Left lung (tissue), 10 donors: ENCODE measurements around the gene CFAP43. TPM values are rescaled to one million over a fixed set of nuclear protein-coding genes. Genes with fewer than 3 reads are reported as not detected.

Experiments used
- ATAC-seq: fragments of 200-7000 bp; cut with Tn5 transposase; one replicate; pipeline ENCODE4 v1.9.1; 2020; ENCODE audit warnings: moderate library complexity
- DNase-seq, 4 donors: peaks; one replicate each; pipeline ENCODE4 v3.0.0-alpha.2; 2013 to 2020
- H3K27ac ChIP-seq, 2 donors: fragments of 200-600 bp; sonication (generic) in 1 of 2; one replicate each; pipeline versions ENCODE4 v1.5.0 to v1.8.0; 2020 to 2021
- H3K27me3 ChIP-seq, 2 donors: fragments of 200-600 bp; sonication (generic) in 1 of 2; one replicate each; pipeline versions ENCODE4 v1.5.0 to v1.8.0; 2020 to 2021
- H3K36me3 ChIP-seq, 2 donors: fragments of 200-600 bp; sonication (generic) in 1 of 2; one replicate each; pipeline versions ENCODE4 v1.5.0 to v1.8.0; 2020 to 2021
- H3K4me1 ChIP-seq, 2 donors: fragments of 200-600 bp; one replicate each; pipeline ENCODE4 v1.8.0; 2021
- H3K4me3 ChIP-seq, 2 donors: fragments of 200-600 bp; sonication (generic) in 1 of 2; one replicate each; pipeline versions ENCODE4 v1.5.0 to v1.8.0; 2020 to 2021; ENCODE audit warnings: mild to moderate bottlenecking in 1 of 2
- H3K9me3 ChIP-seq, 2 donors: fragments of 200-600 bp; sonication (generic) in 1 of 2; one replicate each; pipeline versions ENCODE4 v1.5.0 to v1.8.0; 2020 to 2021
- CTCF ChIP-seq, 2 donors: fragments of 200-600 bp; sonication (generic) in 1 of 2; IDR thresholded peaks; one replicate each; pipeline versions ENCODE4 v1.5.0 to v1.8.0; 2021; ENCODE audit warnings: antibody characterized with exemption in 2 of 2
- intact Hi-C, 2 donors: fragments of 100-400 bp; cut with DNase I; formaldehyde crosslinking; loops; one replicate each; pipeline versions ENCODE4 v1.11.2 to v1.14.2; 2022
- polyA plus RNA-seq, 6 donors: library from polyadenylated mRNA; unstranded; fragments of 120-200 nt; gene quantifications; one replicate each; pipeline ENCODE4 v1.2.1, GENCODE V29; 2013; ENCODE audit not compliant: insufficient read length in 6 of 6
- total RNA-seq, 2 donors: library from RNA; stranded (reverse); fragmentation: NEBNext Ultra II Directional; extraction: Animal tissue kit (Norgen Biotek cat#: 25700); gene quantifications; one replicate each; pipeline ENCODE4 v1.2.1, GENCODE V29; 2021
- donor health status: DM: no; HTN: yes; CAD: no.
- donor health status: DM: no; HTN: no; CAD: no.

The CFAP43 gene
- total and polyA plus RNA-seq, 8 donors, result 0.70 to 24.5 (median 11.9) TPM

GRCh38 chr10:104121485-104122224 lies 110.5 kb downstream of the CFAP43 start, which contains the start of gene SFR1:
TSS of gene SFR1 (plus strand) at chr10:104122171. CDS start at chr10:104122184, 13 bp downstream.
- DNase-seq (peak; percentile 99 to 100 (median 99)), ATAC-seq (peak; percentile 91)
- Histone ChIP-seq H3K27ac (peak within 1 kb of the TSS; percentile 98 to 100), H3K4me1 (peaks cover 4 to 23% of the 10 kb centered on the region in 2 donors), H3K36me3 (peaks cover 0 to 5% of the 10 kb centered on the region in 2 donors), H3K4me3 (peak within 1 kb of the TSS; percentile 61 to 68), H3K9me3 (no peaks in the 10 kb centered on the region), H3K27me3 (no peaks in the 10 kb centered on the region)
- intact Hi-C loops, result loop anchor here in 1 of 2 donors (10.0 kb wide), 2 partner anchors 77 to 147 kb away; no protein-coding TSS in a partner anchor
- TF ChIP-seq CTCF (IDR thresholded peaks at IDR 0.05), result peak in 1 of 2 donors; percentile 66

GRCh38 chr10:104120903-104121484 lies 111.2 kb downstream of the CFAP43 start:
- no peak for TF ChIP-seq CTCF (IDR thresholded peaks at IDR 0.05)
- ATAC-seq, result peak; percentile 74

GRCh38 chr10:104120512-104120902 lies 111.7 kb downstream of the CFAP43 start:
- DNase-seq (no peak), ATAC-seq (no peak)
- Histone ChIP-seq H3K4me1 (peaks cover 4 to 23% of the 10 kb centered on the region in 2 donors), H3K9me3 (no peaks in the 10 kb centered on the region), H3K27me3 (no peaks in the 10 kb centered on the region), H3K27ac (peak overlapping the region; percentile 98 to 100), H3K4me3 (peak overlapping the region in 1 of 2 donors; percentile 61), H3K36me3 (peaks cover 0 to under 1% of the 10 kb centered on the region in 2 donors)
- TF ChIP-seq CTCF (IDR thresholded peaks at IDR 0.05), result no peak
- intact Hi-C loops, result loop anchor here in 1 of 2 donors (10.0 kb wide), 2 partner anchors 76 to 146 kb away; no protein-coding TSS in a partner anchor

More at GRCh38 chr10:104120903-104121484, 111.2 kb downstream of the CFAP43 start:
- DNase-seq, result peak; percentile 93 to 96 (median 94)
- Histone ChIP-seq H3K9me3 (no peaks in the 10 kb centered on the region), H3K27ac (peak overlapping the region; percentile 98 to 100), H3K36me3 (peaks cover 0 to 5% of the 10 kb centered on the region in 2 donors), H3K4me1 (peaks cover 4 to 23% of the 10 kb centered on the region in 2 donors), H3K4me3 (peak overlapping the region; percentile 39 to 61), H3K27me3 (no peaks in the 10 kb centered on the region)
- intact Hi-C loops, result loop anchor here in 1 of 2 donors (10.0 kb wide), 2 partner anchors 76 to 146 kb away; no protein-coding TSS in a partner anchor

GRCh38 chr10:104119996-104120395 lies 112.2 kb downstream of the CFAP43 start:
- peak overlapping the region; percentile 98 to 100 for H3K27ac ChIP-seq
- no peaks in the 10 kb centered on the region for H3K36me3 ChIP-seq
- intact Hi-C loops, result loop anchor here in 1 of 2 donors (10.0 kb wide), 2 partner anchors 75 to 145 kb away; no protein-coding TSS in a partner anchor
- peaks cover 4 to 23% of the 10 kb centered on the region in 2 donors for H3K4me1 ChIP-seq
- no peak overlapping the region for H3K4me3 ChIP-seq
- H3K9me3 ChIP-seq, result no peaks in the 10 kb centered on the region
- DNase-seq (no peak), ATAC-seq (no peak)
- no peak for TF ChIP-seq CTCF (IDR thresholded peaks at IDR 0.05)
- no peaks in the 10 kb centered on the region for H3K27me3 ChIP-seq
